ENCODE data around the gene TP63. TPM values are rescaled to one million over a fixed set of nuclear protein-coding genes. Genes with fewer than 3 reads are reported as not detected.

The TP63 gene
- total and polyA plus RNA-seq, 3 donors from 2014 or later, result 5.2 to 10.5 (median 6.0) TPM

DNA sequence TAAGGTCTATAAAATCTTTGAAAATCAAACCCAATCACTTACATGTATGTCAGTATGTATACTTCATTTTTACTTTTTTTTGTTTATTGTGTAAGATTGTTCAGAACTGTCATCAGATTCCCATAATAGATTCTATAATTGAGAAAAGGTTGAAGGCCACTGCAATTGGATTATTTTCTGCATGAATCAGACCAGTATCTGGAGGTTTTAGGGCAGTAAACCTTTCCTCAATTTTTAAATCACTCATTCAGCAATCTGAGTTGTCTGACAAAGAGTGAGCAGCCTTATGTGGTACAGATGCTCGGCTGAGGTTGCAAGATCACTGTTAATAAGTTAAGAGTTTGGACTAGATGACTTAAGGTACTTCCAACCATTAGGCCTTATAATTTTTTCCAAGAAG lies 96.0 kb downstream of the TP63 start:
- no peaks in the 10 kb centered on the region for H3K36me3 ChIP-seq (ENCODE audit: low read depth, missing control alignments)
- no peak overlapping the region for H3K4me3 ChIP-seq
- no peak for TF ChIP-seq POLR2A (IDR thresholded peaks at IDR 0.05)
- TF ChIP-seq, protein P1, sequence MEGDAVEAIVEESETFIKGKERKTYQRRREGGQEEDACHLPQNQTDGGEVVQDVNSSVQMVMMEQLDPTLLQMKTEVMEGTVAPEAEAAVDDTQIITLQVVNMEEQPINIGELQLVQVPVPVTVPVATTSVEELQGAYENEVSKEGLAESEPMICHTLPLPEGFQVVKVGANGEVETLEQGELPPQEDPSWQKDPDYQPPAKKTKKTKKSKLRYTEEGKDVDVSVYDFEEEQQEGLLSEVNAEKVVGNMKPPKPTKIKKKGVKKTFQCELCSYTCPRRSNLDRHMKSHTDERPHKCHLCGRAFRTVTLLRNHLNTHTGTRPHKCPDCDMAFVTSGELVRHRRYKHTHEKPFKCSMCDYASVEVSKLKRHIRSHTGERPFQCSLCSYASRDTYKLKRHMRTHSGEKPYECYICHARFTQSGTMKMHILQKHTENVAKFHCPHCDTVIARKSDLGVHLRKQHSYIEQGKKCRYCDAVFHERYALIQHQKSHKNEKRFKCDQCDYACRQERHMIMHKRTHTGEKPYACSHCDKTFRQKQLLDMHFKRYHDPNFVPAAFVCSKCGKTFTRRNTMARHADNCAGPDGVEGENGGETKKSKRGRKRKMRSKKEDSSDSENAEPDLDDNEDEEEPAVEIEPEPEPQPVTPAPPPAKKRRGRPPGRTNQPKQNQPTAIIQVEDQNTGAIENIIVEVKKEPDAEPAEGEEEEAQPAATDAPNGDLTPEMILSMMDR (IDR thresholded peaks at IDR 0.05), result no peak
- H3K27me3 ChIP-seq, result no peaks in the 10 kb centered on the region
- no peak overlapping the region for H3K27ac ChIP-seq
- no peak for DNase-seq
- no peaks in the 10 kb centered on the region for H3K4me1 ChIP-seq
- intact Hi-C loops (cut with DNase I; ENCODE audit: low total_unique reads), result no loop called here
- 94 to 100% methylated on average over 1 of the region's 1 CpG for WGBS, 2 donors
- no peaks in the 10 kb centered on the region for H3K9me3 ChIP-seq

DNA sequence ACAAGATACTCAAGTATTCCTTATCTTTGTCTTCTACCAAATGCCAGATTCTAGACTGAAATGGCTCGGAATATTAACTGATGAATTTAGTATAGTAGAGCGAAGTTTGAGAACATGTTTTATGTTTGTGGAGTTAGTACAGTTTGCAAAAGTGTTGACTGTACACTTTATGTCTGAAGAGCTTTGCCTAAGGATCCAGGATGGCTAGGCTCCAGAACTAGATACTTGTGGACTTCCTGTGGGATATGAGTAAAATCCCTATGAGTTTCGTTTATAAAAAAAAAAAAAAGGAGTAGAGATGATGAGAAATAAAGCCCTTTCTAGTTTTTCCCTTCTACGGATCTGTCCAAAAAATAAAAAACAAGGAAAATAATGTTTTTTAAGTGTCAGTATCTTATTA lies 96.7 kb downstream of the TP63 start:
- Histone ChIP-seq H3K27me3 (no peaks in the 10 kb centered on the region), H3K9me3 (no peaks in the 10 kb centered on the region), H3K4me3 (no peak overlapping the region), H3K4me1 (no peaks in the 10 kb centered on the region), H3K36me3 (ENCODE audit: low read depth, missing control alignments) (no peaks in the 10 kb centered on the region), H3K27ac (no peak overlapping the region)
- no peak for TF ChIP-seq POLR2A (IDR thresholded peaks at IDR 0.05)
- TF ChIP-seq, protein P1 (IDR thresholded peaks at IDR 0.05), result no peak
- WGBS, 2 donors, result 70 to 72% methylated on average over 4 of the region's 4 CpGs
- intact Hi-C loops (cut with DNase I; ENCODE audit: low total_unique reads), result no loop called here
- DNase-seq, result no peak

DNA sequence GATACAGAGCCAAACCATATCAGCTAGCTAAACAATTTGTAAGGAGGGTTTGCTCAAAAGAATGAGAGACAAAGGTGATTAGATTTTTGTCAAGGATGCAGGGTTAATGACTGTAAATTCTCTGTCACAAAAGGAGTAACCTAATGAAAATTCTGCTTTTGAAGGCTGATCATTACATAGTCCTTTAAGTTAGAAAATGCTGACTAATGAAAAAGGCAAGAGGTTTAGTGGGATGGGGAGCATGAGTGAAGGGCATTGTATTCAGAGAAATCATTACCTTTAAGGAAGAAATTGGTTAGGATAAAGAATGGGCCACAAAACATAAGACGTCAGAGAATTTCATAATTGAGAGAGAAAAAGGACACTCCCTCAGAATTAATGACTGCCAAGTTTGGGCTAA lies 97.7 kb downstream of the TP63 start:
- DNase-seq, result no peak
- H3K9me3 ChIP-seq, result no peaks in the 10 kb centered on the region
- no peak overlapping the region for H3K4me3 ChIP-seq
- H3K4me1 ChIP-seq, result no peaks in the 10 kb centered on the region
- intact Hi-C loops (cut with DNase I; ENCODE audit: low total_unique reads), result no loop called here
- H3K36me3 ChIP-seq (ENCODE audit: low read depth, missing control alignments), result no peaks in the 10 kb centered on the region
- no peak overlapping the region for H3K27ac ChIP-seq
- TF ChIP-seq, protein P1 (IDR thresholded peaks at IDR 0.05), result no peak
- TF ChIP-seq POLR2A (IDR thresholded peaks at IDR 0.05), result no peak
- H3K27me3 ChIP-seq, result no peaks in the 10 kb centered on the region
- WGBS, 2 donors, result 50 to 63% methylated on average over 1 of the region's 1 CpG

DNA sequence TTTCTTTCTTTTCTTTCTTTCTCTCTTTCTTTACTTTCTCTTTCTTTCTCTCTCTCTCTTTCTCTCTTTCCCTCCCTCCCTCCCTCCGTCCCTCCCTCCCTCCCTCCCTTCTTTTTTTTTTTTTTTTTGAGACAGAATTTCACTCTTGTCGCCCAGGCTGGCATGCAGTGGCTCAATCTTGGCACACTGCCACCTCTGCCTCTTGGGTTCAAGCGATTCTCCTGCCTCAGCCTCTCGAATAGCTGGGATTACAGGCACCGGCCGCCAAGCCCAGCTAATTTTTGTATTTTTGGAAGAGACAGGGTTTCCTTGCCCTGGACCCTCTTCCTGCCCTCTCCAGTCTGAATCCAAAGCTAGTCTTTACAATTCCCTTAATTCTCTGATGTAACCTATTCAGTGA lies 102.9 kb downstream of the TP63 start:
- 68 to 78% methylated on average over 6 of the region's 6 CpGs for WGBS, 2 donors
- Histone ChIP-seq H3K4me1 (no peaks in the 10 kb centered on the region), H3K27me3 (no peaks in the 10 kb centered on the region), H3K27ac (no peak overlapping the region), H3K4me3 (no peak overlapping the region), H3K36me3 (ENCODE audit: low read depth, missing control alignments) (no peaks in the 10 kb centered on the region), H3K9me3 (no peaks in the 10 kb centered on the region)
- intact Hi-C loops (cut with DNase I; ENCODE audit: low total_unique reads), result no loop called here
- DNase-seq, result no peak
- TF ChIP-seq POLR2A (IDR thresholded peaks at IDR 0.05), result no peak
- TF ChIP-seq, protein P1 (IDR thresholded peaks at IDR 0.05), result no peak

DNA sequence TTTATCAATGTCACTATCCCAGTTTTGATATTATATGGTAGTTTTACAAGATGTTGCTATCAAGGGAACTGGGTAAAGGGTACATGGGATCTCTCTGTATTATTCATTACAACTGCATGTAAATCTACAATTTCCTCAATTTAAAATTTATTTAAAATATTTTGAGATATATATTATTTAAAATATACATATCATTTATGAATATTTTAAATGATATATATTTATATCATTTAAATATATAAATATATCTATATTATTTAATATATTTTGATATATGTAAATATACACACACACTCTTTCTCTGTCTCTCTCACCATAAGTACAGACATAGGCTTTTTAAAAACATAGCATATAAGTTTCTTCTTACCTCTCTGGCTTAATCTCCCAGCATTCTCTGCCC lies 104.7 kb downstream of the TP63 start:
- no peak for DNase-seq

More for the DNA sequence above, 104.7 kb downstream of the TP63 start:
- TF ChIP-seq, protein P1 (IDR thresholded peaks at IDR 0.05), result no peak
- no peak for TF ChIP-seq POLR2A (IDR thresholded peaks at IDR 0.05)
- H3K4me1 ChIP-seq, result no peaks in the 10 kb centered on the region
- no peaks in the 10 kb centered on the region for H3K9me3 ChIP-seq
- no peaks in the 10 kb centered on the region for H3K27me3 ChIP-seq
- no peak overlapping the region for H3K27ac ChIP-seq
- intact Hi-C loops (cut with DNase I; ENCODE audit: low total_unique reads), result no loop called here
- no peak overlapping the region for H3K4me3 ChIP-seq
- H3K36me3 ChIP-seq (ENCODE audit: low read depth, missing control alignments), result no peaks in the 10 kb centered on the region
